Fibroblast of skin of abdomen (primary cell): ENCODE data around the gene RIMS3.
A peak's percentile ranks its signal among the peaks of the same experiment; 100 is the strongest.

Experiments used
- DNase-seq: peaks from one replicate; pipeline ENCODE4 v3.0.0-alpha.2; 2013

The RIMS3 gene

GRCh38 chr1:40691538-40692428 is 26.3 kb upstream of the RIMS3 start, which contains the start of gene NFYC:
Gene NFYC, plus strand, starts transcription at chr1:40691704. Its CDS starts 47,140 bp downstream, at chr1:40738844.
- peak; percentile 99 for DNase-seq

- no peak for DNase-seq
These were observed 25.5 kb upstream of the RIMS3 start for GRCh38 chr1:40690771-40691537.

GRCh38 chr1:40689737-40690136 is 24.3 kb upstream of the RIMS3 start:
- DNase-seq, result no peak

- DNase-seq, result no peak
These were observed 22.2 kb upstream of the RIMS3 start for GRCh38 chr1:40687661-40688060.

- DNase-seq, result no peak
These were observed 21.6 kb upstream of the RIMS3 start for GRCh38 chr1:40687059-40687458.

- DNase-seq, result no peak
These were observed 19.2 kb upstream of the RIMS3 start for GRCh38 chr1:40684669-40685068.

- DNase-seq, result no peak
These were observed 13.9 kb upstream of the RIMS3 start for GRCh38 chr1:40679165-40679953.

- no peak for DNase-seq
These were observed 11.0 kb upstream of the RIMS3 start for GRCh38 chr1:40676501-40676900.

GRCh38 chr1:40673452-40673851 is 8.0 kb upstream of the RIMS3 start:
- DNase-seq, result no peak

- DNase-seq, result peak; percentile 48
These were observed 3.5 kb upstream of the RIMS3 start for GRCh38 chr1:40668769-40669525.

GRCh38 chr1:40664791-40665190 is 691 bp downstream of the RIMS3 start:
- DNase-seq, result no peak

- no peak for DNase-seq
These were observed 1.3 kb downstream of the RIMS3 start for GRCh38 chr1:40664167-40664537.

- DNase-seq, result no peak
These were observed 1.9 kb downstream of the RIMS3 start for GRCh38 chr1:40663324-40664166.

- DNase-seq, result no peak
These were observed 2.6 kb downstream of the RIMS3 start for GRCh38 chr1:40662864-40663263.

- no peak for DNase-seq
These were observed 3.3 kb downstream of the RIMS3 start for GRCh38 chr1:40662151-40662550.

GRCh38 chr1:40661678-40662077 is 3.8 kb downstream of the RIMS3 start:
- no peak for DNase-seq

- DNase-seq, result no peak
These were observed 5.9 kb downstream of the RIMS3 start for GRCh38 chr1:40659649-40659947.

- no peak for DNase-seq
These were observed 6.5 kb downstream of the RIMS3 start for GRCh38 chr1:40658751-40659648.

GRCh38 chr1:40657046-40657445 is 8.4 kb downstream of the RIMS3 start:
- DNase-seq, result no peak

- DNase-seq, result no peak
These were observed 11.5 kb downstream of the RIMS3 start for GRCh38 chr1:40653851-40654537.
